ENCODE data around the gene ANKRD36C.
"Not testable (repeated sequence)": the region's sequence is repeated elsewhere in the genome, so short reads cannot be mapped to it uniquely, and the experiment has no call there.

Gene ANKRD36C

DNA sequence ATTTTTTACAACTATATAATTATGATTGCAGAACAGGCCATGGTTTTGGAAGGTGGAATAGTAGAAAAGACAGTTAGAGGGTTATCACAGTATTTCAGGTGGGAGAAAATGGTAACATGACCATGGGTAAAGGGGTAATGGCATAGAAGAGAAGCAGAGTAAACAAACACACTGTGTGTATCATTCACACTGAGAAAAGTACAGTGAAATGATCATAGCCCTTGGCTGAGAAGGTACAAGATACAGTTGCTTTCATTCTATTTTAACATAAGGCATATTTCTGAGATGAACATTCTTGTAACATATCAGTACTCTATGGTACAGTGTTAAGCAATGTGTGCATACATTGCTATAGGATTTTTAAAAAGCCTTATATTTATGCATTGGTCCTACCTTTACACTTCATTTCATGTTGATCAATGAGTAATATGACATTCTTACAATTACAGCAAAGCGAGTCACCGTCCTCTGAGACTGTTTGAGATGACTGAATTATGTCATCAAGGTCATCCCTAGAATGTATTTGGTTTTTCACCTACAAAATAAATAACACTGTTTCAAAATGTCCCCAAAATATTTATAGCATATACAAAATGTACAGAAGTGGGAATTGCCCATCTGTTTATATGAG lies 124.5 kb downstream of the ANKRD36C start:
- not testable (repeated sequence) for H3K18ac ChIP-seq (ENCODE audit: low read length); H3K9ac ChIP-seq (ENCODE audit: low read length); H3K79me1 ChIP-seq (ENCODE audit: low read length); H3K23ac ChIP-seq (ENCODE audit: low read length); H3K79me2 ChIP-seq (ENCODE audit: control insufficient read depth, insufficient read depth, low read length, poor library complexity); H3K27me3 ChIP-seq (ENCODE audit: insufficient read depth, low read length); H2BK120ac ChIP-seq (ENCODE audit: insufficient read depth, low read length, poor library complexity); H3K14ac ChIP-seq (ENCODE audit: low read length); H2BK12ac ChIP-seq (ENCODE audit: low read length); H3K36me3 ChIP-seq (ENCODE audit: control insufficient read depth in 1 of 2, insufficient read depth in 2 of 2, low read length in 2 of 2); H2AFZ ChIP-seq (ENCODE audit: insufficient read depth, low read length, poor library complexity); H3K27ac ChIP-seq (ENCODE audit: low read depth, low read length); H3K4me2 ChIP-seq (ENCODE audit: low read length); H3K4me1 ChIP-seq (ENCODE audit: control insufficient read depth in 1 of 2, insufficient read depth in 2 of 2, low read length in 2 of 2); H2AK5ac ChIP-seq (ENCODE audit: low read length); H4K91ac ChIP-seq (ENCODE audit: low read depth, low read length); H3K4ac ChIP-seq (ENCODE audit: low read depth, low read length); H3K9me3 ChIP-seq (ENCODE audit: insufficient read depth, low read depth, low read length); H2BK5ac ChIP-seq (ENCODE audit: low read depth, low read length, poor library complexity); H3K4me3 ChIP-seq (ENCODE audit: low read depth, low read length); H4K8ac ChIP-seq (ENCODE audit: low read depth, low read length); H4K12ac ChIP-seq (ENCODE audit: low read depth, low read length); DNase-seq
- WGBS (ENCODE audit: extremely low coverage, insufficient coverage, insufficient read length), result no CpG with 5 or more reads among the region's 2 CpGs

DNA sequence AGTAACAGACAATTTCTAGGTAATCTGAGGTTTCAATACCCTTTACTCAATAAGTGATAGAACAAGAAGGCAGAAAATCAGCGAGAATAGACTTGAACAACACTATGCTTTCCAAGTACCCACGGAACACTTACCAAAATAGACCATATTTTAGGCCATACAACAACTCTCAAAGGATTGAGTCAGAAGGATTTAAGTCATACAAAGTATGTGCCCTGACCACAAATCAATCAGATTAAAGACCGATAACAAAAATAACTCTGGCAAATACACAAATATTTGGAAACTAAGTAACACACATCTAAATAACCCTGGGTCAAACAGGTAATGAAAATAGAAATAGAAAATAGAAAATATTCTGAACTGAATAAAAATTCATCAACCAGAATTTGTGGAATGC lies 129.5 kb downstream of the ANKRD36C start:
- not testable (repeated sequence) for H3K23ac ChIP-seq (ENCODE audit: low read length); H3K4me3 ChIP-seq (ENCODE audit: low read depth, low read length); H2BK5ac ChIP-seq (ENCODE audit: low read depth, low read length, poor library complexity); H4K8ac ChIP-seq (ENCODE audit: low read depth, low read length); H3K9me3 ChIP-seq (ENCODE audit: insufficient read depth, low read depth, low read length); H2AFZ ChIP-seq (ENCODE audit: insufficient read depth, low read length, poor library complexity); H3K27ac ChIP-seq (ENCODE audit: low read depth, low read length); H3K27me3 ChIP-seq (ENCODE audit: insufficient read depth, low read length); H3K18ac ChIP-seq (ENCODE audit: low read length); H2AK5ac ChIP-seq (ENCODE audit: low read length); H3K4ac ChIP-seq (ENCODE audit: low read depth, low read length); H3K79me1 ChIP-seq (ENCODE audit: low read length); H3K4me2 ChIP-seq (ENCODE audit: low read length); H2BK120ac ChIP-seq (ENCODE audit: insufficient read depth, low read length, poor library complexity); H3K4me1 ChIP-seq (ENCODE audit: control insufficient read depth in 1 of 2, insufficient read depth in 2 of 2, low read length in 2 of 2); H3K36me3 ChIP-seq (ENCODE audit: control insufficient read depth in 1 of 2, insufficient read depth in 2 of 2, low read length in 2 of 2); H4K91ac ChIP-seq (ENCODE audit: low read depth, low read length); H4K12ac ChIP-seq (ENCODE audit: low read depth, low read length); H2BK12ac ChIP-seq (ENCODE audit: low read length); H3K14ac ChIP-seq (ENCODE audit: low read length); H3K9ac ChIP-seq (ENCODE audit: low read length); H3K79me2 ChIP-seq (ENCODE audit: control insufficient read depth, insufficient read depth, low read length, poor library complexity)
- no CpG with 5 or more reads among the region's 3 CpGs for WGBS (ENCODE audit: extremely low coverage, insufficient coverage, insufficient read length)
- peak in 1 of 2 donors; percentile 71 for DNase-seq

DNA sequence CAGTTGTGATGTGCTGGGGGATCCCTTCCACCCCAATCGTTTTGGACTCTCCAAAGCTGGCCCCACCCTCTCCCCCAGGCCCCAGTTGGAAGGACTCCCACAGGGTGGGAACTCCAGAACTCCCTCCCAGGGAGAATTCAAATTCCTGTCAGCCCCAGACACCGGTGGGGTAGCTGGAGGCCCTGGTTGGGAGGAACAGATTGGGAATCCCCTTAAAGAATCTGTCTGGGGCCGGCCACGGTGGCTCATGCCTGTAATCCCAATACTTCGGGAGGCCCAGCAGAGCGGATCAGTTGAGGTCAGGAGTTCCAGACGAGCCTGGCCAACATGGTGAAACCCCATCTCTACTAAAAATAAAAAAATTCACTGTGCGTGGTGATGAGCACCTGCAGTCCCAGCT lies 155.5 kb downstream of the ANKRD36C start:
- Histone ChIP-seq H3K18ac (ENCODE audit: low read length) (no peak overlapping the region), H3K36me3 (ENCODE audit: control insufficient read depth in 1 of 2, insufficient read depth in 2 of 2, low read length in 2 of 2) (peaks cover 0 to 3% of the 10 kb centered on the region in 2 experiments), H3K4me1 (ENCODE audit: control insufficient read depth in 1 of 2, insufficient read depth in 2 of 2, low read length in 2 of 2) (no peaks in the 10 kb centered on the region), H3K4me3 (ENCODE audit: low read depth, low read length) (no peak overlapping the region), H3K79me2 (ENCODE audit: control insufficient read depth, insufficient read depth, low read length, poor library complexity) (no peaks in the 10 kb centered on the region), H2BK120ac (ENCODE audit: insufficient read depth, low read length, poor library complexity) (no peak overlapping the region), H3K79me1 (ENCODE audit: low read length) (no peaks in the 10 kb centered on the region), H4K12ac (ENCODE audit: low read depth, low read length) (no peak overlapping the region), H3K9ac (ENCODE audit: low read length) (no peak overlapping the region), H3K9me3 (ENCODE audit: insufficient read depth, low read depth, low read length) (peaks cover 8% of the 10 kb centered on the region), H2AK5ac (ENCODE audit: low read length) (no peak overlapping the region), H3K4me2 (ENCODE audit: low read length) (no peak overlapping the region), H2BK12ac (ENCODE audit: low read length) (no peak overlapping the region), H2BK5ac (ENCODE audit: low read depth, low read length, poor library complexity) (no peak overlapping the region), H3K27me3 (ENCODE audit: insufficient read depth, low read length) (no peaks in the 10 kb centered on the region), H3K14ac (ENCODE audit: low read length) (no peak overlapping the region), H2AFZ (ENCODE audit: insufficient read depth, low read length, poor library complexity) (no peak overlapping the region), H3K4ac (ENCODE audit: low read depth, low read length) (no peak overlapping the region), H4K91ac (ENCODE audit: low read depth, low read length) (no peak overlapping the region), H3K23ac (ENCODE audit: low read length) (no peak overlapping the region), H4K8ac (ENCODE audit: low read depth, low read length) (no peak overlapping the region), H3K27ac (ENCODE audit: low read depth, low read length) (no peak overlapping the region)
- no peak for DNase-seq
- WGBS (ENCODE audit: extremely low coverage, insufficient coverage, insufficient read length), result no CpG with 5 or more reads among the region's 8 CpGs

DNA sequence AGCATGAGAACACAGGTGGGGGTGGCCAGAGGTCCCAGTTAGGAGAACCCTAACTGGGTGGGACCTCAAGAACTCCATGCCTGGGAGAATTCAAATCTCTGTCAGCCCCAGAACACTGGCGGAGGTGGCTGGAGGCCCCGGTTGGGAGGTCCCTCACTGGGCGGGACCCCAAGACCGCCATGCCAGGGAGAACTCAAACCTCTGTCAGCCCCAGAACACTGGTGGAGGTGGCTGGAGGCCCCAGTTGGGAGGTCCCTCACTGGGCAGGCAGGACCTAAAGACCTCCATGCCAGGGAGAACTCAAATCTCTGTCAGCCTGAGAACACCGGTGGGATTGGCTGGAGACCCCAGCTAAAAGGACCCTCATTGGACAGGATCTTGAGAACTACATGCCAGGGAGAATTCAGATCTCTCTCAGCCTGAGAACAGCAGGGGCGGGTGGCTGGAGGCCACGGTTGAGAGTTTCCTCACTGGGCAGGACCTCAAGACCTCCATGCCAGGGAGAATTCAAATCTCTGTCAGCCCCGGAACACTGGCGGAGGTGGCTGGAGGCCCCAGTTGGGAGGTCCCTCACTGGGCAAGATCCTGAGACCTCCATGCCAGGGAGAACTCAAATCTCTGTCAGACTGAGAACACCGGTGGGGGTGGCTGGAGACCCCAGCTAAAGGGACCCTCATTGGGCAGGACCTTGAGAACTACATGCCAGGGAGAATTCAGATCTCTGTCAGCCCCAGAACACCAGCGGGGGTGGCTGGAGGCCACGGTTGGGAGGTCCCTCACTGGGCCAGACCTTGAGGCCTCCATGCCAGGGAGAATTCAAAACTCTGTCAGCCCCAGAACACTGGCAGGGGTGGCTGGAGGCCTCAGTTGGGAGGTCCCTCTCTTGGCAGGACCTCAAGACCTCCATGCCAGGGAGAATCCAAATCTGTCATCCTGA lies 157.3 kb downstream of the ANKRD36C start:
- H3K4ac ChIP-seq (ENCODE audit: low read depth, low read length); H2AFZ ChIP-seq (ENCODE audit: insufficient read depth, low read length, poor library complexity); DNase-seq; H2BK120ac ChIP-seq (ENCODE audit: insufficient read depth, low read length, poor library complexity); H4K91ac ChIP-seq (ENCODE audit: low read depth, low read length); H3K9ac ChIP-seq (ENCODE audit: low read length); H3K4me3 ChIP-seq (ENCODE audit: low read depth, low read length); H3K14ac ChIP-seq (ENCODE audit: low read length); H3K36me3 ChIP-seq (ENCODE audit: control insufficient read depth in 1 of 2, insufficient read depth in 2 of 2, low read length in 2 of 2); H4K8ac ChIP-seq (ENCODE audit: low read depth, low read length); H2BK12ac ChIP-seq (ENCODE audit: low read length); H4K12ac ChIP-seq (ENCODE audit: low read depth, low read length); H3K79me1 ChIP-seq (ENCODE audit: low read length); H2AK5ac ChIP-seq (ENCODE audit: low read length); H3K27ac ChIP-seq (ENCODE audit: low read depth, low read length); H3K27me3 ChIP-seq (ENCODE audit: insufficient read depth, low read length); H2BK5ac ChIP-seq (ENCODE audit: low read depth, low read length, poor library complexity); H3K23ac ChIP-seq (ENCODE audit: low read length); H3K18ac ChIP-seq (ENCODE audit: low read length); H3K4me2 ChIP-seq (ENCODE audit: low read length); H3K79me2 ChIP-seq (ENCODE audit: control insufficient read depth, insufficient read depth, low read length, poor library complexity); H3K4me1 ChIP-seq (ENCODE audit: control insufficient read depth in 1 of 2, insufficient read depth in 2 of 2, low read length in 2 of 2): not testable (repeated sequence)
- WGBS (ENCODE audit: extremely low coverage, insufficient coverage, insufficient read length), result no CpG with 5 or more reads among the region's 12 CpGs
- H3K9me3 ChIP-seq (ENCODE audit: insufficient read depth, low read depth, low read length), result peaks cover 12% of the 10 kb centered on the region

All from trophoblast cell (in vitro differentiated cells and primary cell).